K562 (cell line): ENCODE results near the gene ERVK3-1. TPM values are rescaled to one million over a fixed set of nuclear protein-coding genes. Genes with fewer than 3 reads are reported as not detected.

ENCODE experiments used
- ATAC-seq: fragments of 200-7000 bp; cut with Tn5 transposase; 3 replicates; pipeline ENCODE4 v1.9.1; 2020; ENCODE audit warnings: moderate library complexity
- BruUV-seq: library from RNA; stranded (reverse); fragments of 400-500 nt; replicated peaks from 2 replicates; lab custom pipeline; 2021; lab: Mats Ljungman, UMichigan
- CTCF ChIA-PET: fragments of 300-600 bp; formaldehyde crosslinking; extraction: SDS; loops from one replicate; lab custom pipeline; 2021; ENCODE audit warnings: low intra/inter-chr PET ratio; lab: Yijun Ruan, JAX
- POLR2A ChIA-PET: fragments of 300-600, 350-650 bp; sonication (Branson Sonifier 250); formaldehyde crosslinking; extraction: SDS; loops from one replicate; lab custom pipeline; 2021; ENCODE audit warnings: antibody characterized with exemption, inconsistent platforms; lab: Yijun Ruan, JAX
- DNase-seq, 4 experiments: peaks; one replicate each; pipeline versions ENCODE4 v3.0.0 to v3.0.0-alpha.2; 2011 to 2018; ENCODE audit warnings: low spot score in 3 of 4, mixed read lengths in 3 of 4; ENCODE audit errors: extremely low read depth in 1 of 4
- FAIRE-seq: peaks from 2 replicates; lab custom pipeline; 2011; peaks lifted over from hg19 to GRCh38; lab: Jason Lieb, UNC
- H2AFZ ChIP-seq: 2 replicates; pipeline ENCODE4 v1.6.0; 2011; ENCODE audit warnings: low read depth, low read length, control low read depth, inconsistent platforms
- H3K27ac ChIP-seq: fragments of 200-600 bp; 3 replicates; pipeline ENCODE4 v1.8.0; 2011; ENCODE audit warnings: low read depth, mild to moderate bottlenecking, control low read depth, inconsistent platforms, low read length, moderate library complexity, mixed read lengths; ENCODE audit errors: extremely low read depth
- H3K27me3 ChIP-seq, 2 experiments: fragments of 300-600 bp in 1 of 2; 2 replicates in 1 of 2; 3 replicates in 1 of 2; pipeline versions ENCODE4 v1.6.0 to v1.8.0; 2011; ENCODE audit warnings: inconsistent platforms in 2 of 2, low read length in 2 of 2, mild to moderate bottlenecking in 1 of 2, mixed read lengths in 1 of 2, moderate library complexity in 1 of 2; ENCODE audit not compliant: control insufficient read depth in 2 of 2, insufficient read depth in 2 of 2
- H3K36me3 ChIP-seq: fragments of 300-600 bp; 3 replicates; pipeline ENCODE4 v1.8.0; 2011; ENCODE audit warnings: mild to moderate bottlenecking, low read length, inconsistent platforms; ENCODE audit not compliant: control insufficient read depth, insufficient read depth
- H3K4me1 ChIP-seq, 2 experiments: fragments of 200-600 bp in 1 of 2; replicated peaks in 1 of 2; 2 replicates in 1 of 2; 3 replicates in 1 of 2; pipeline versions ENCODE4 v1.5.1 to v1.8.0; 2011; ENCODE audit warnings: inconsistent platforms in 2 of 2, low read length in 2 of 2, mild to moderate bottlenecking in 1 of 2, mixed read lengths in 1 of 2, moderate library complexity in 1 of 2; ENCODE audit not compliant: control insufficient read depth in 2 of 2, insufficient read depth in 2 of 2
- H3K4me2 ChIP-seq: 2 replicates; pipeline ENCODE4 v1.6.1; 2011; ENCODE audit warnings: low read length, control low read depth, inconsistent platforms, mixed read lengths; ENCODE audit not compliant: insufficient read depth
- H3K4me3 ChIP-seq: fragments of 200-600 bp; sonication (generic), shearing (Covaris generic); 2 replicates; pipeline ENCODE4 v1.5.1; 2016; ENCODE audit warnings: control low read depth, inconsistent platforms
- H3K79me2 ChIP-seq: fragments of 200-600 bp; 3 replicates; pipeline ENCODE4 v1.8.0; 2011; ENCODE audit warnings: low read length, inconsistent platforms; ENCODE audit not compliant: control insufficient read depth, insufficient read depth
- H3K9ac ChIP-seq, 2 experiments: 2 replicates each; pipeline versions ENCODE4 v1.6.0 to v1.6.1; 2011; ENCODE audit warnings: low read depth in 2 of 2, low read length in 2 of 2, control low read depth in 1 of 2, inconsistent platforms in 1 of 2, mild to moderate bottlenecking in 1 of 2, mixed read lengths in 1 of 2; ENCODE audit not compliant: insufficient read depth in 1 of 2
- H3K9me1 ChIP-seq: one replicate; pipeline ENCODE4 v1.6.0; 2011; ENCODE audit warnings: inconsistent platforms, mild to moderate bottlenecking, low read length, moderate library complexity; ENCODE audit not compliant: control insufficient read depth, insufficient read depth
- H3K9me3 ChIP-seq: replicated peaks from 2 replicates; pipeline ENCODE4 v1.5.1; 2011; ENCODE audit warnings: low read depth, low read length, inconsistent platforms; ENCODE audit not compliant: control insufficient read depth, insufficient read depth
- H4K20me1 ChIP-seq: replicated peaks from 2 replicates; pipeline ENCODE4 v1.6.1; 2011; ENCODE audit warnings: low read length, inconsistent platforms, mixed read lengths; ENCODE audit not compliant: control insufficient read depth, insufficient read depth
- POLR2G ChIP-seq: fragments of 200-400 bp; formaldehyde crosslinking; IDR thresholded peaks from 2 replicates; pipeline ENCODE4 v1.6.1; 2017; ENCODE audit warnings: low read depth, mild to moderate bottlenecking, antibody characterized with exemption, low read length, moderate library complexity
- RBFOX2 ChIP-seq: fragments of 200-400 bp; formaldehyde crosslinking; IDR thresholded peaks from 2 replicates; pipeline ENCODE4 v1.6.1; 2017; ENCODE audit warnings: low read depth, mild to moderate bottlenecking, low read length, moderate library complexity
- WGBS: fragments of 100-300 bp; shearing (Covaris generic); methylation state at CpG from one replicate; pipeline ENCODE4 v1.1.6; 2016; ENCODE audit warnings: low coverage, mixed read lengths; ENCODE audit not compliant: insufficient coverage; ENCODE audit errors: missing lambda C conversion rate; 5-methylcytosine and 5-hydroxymethylcytosine counted together
- in situ Hi-C: fragments of 300-500 bp; cut with MboI; formaldehyde crosslinking; loops from 4 replicates; pipeline ENCODE4 v1.15.0; 2018; ENCODE audit warnings: inconsistent platforms, mixed read lengths
- intact Hi-C: fragments of 100-400 bp; cut with micrococcal nuclease; formaldehyde crosslinking; loops from 2 replicates; pipeline ENCODE4 v1.14.2; 2022
- polyA plus RNA-seq, 8 experiments: library from polyadenylated mRNA; depleted of rRNA in 4 of 8; stranded (reverse) in 5 of 8; unstranded in 3 of 8; fragments of >200 nt; fragmentation: Nextera tagmentation in 2 of 8; fragmentation: Illumina TruSeq in 1 of 8; extraction: Ambion mirVana in 2 of 8; extraction: Trizol in 1 of 8; gene quantifications; 2 replicates each; pipeline versions ENCODE4 v1.2.1 to v1.2.3, GENCODE V29; 2011 to 2014; ENCODE audit warnings: inconsistent platforms in 1 of 8, missing spikeins in 1 of 8
- total RNA-seq, 7 experiments: library from RNA; depleted of rRNA in 6 of 7; stranded (reverse); fragments of >200 nt in 6 of 7; fragmentation: Illumina TruSeq in 2 of 7; extraction: Trizol in 2 of 7; gene quantifications; 2 replicates each; pipeline versions ENCODE4 v1.2.1 to v1.2.3, GENCODE V29; 2011 to 2021; ENCODE audit warnings: low replicate concordance in 1 of 7

ERVK3-1 gene
- total and polyA plus RNA-seq, 9 of the 15 experiments (the other 6 are each of a cell fraction or from before 2014, with no cell fraction given): 87.6 to 299 (median 119) TPM

GRCh38 chr19:58352760-58353671 is 47.8 kb downstream of the ERVK3-1 start, which contains the start of gene A1BG:
Gene A1BG, minus strand, starts transcription at chr19:58353492. Its CDS starts 55 bp downstream, at chr19:58353437.
- TF ChIP-seq RBFOX2 (no peak), POLR2G (peak; percentile 29; the same call in 1 of the 2 replicates)
- 73% methylated on average over 25 of the region's 26 CpGs for WGBS
- Histone ChIP-seq H3K36me3 (no peaks in the 10 kb centered on the region), H3K4me1 (peaks cover 0 to 18% of the 10 kb centered on the region in 2 experiments; a peak in 2 of 5 replicates), H4K20me1 (no peaks in the 10 kb centered on the region), H3K4me3 (no peak within 1 kb of the TSS), H3K4me2 (no peak within 1 kb of the TSS), H3K9me3 (no peaks in the 10 kb centered on the region), H3K9me1 (no peaks in the 10 kb centered on the region), H3K9ac (peak within 1 kb of the TSS in 1 of 2 experiments; percentile 64; a peak in 2 of 4 replicates), H2AFZ (no peak within 1 kb of the TSS), H3K79me2 (no peaks in the 10 kb centered on the region), H3K27ac (no peak within 1 kb of the TSS), H3K27me3 (no peaks in the 10 kb centered on the region)
- FAIRE-seq (no peak), ATAC-seq (no peak), DNase-seq (no peak)
- ChIA-PET CTCF (no interaction called here), POLR2A (interaction anchor here (0.9 to 1.0 kb wide), 2 partner anchors 9 to 10 kb away, joined by 5 to 6 read pairs; partner anchors contain the start of gene ZNF497)
- no TSS peak for BruUV-seq
- intact Hi-C loops (no loop called here), in situ Hi-C loops (no loop called here)
